ENCODE measurements around the gene PLA2G12B.
"Not testable (repeated sequence)": the region's sequence is repeated elsewhere in the genome, so short reads cannot be mapped to it uniquely, and the experiment has no call there.

PLA2G12B gene

DNA sequence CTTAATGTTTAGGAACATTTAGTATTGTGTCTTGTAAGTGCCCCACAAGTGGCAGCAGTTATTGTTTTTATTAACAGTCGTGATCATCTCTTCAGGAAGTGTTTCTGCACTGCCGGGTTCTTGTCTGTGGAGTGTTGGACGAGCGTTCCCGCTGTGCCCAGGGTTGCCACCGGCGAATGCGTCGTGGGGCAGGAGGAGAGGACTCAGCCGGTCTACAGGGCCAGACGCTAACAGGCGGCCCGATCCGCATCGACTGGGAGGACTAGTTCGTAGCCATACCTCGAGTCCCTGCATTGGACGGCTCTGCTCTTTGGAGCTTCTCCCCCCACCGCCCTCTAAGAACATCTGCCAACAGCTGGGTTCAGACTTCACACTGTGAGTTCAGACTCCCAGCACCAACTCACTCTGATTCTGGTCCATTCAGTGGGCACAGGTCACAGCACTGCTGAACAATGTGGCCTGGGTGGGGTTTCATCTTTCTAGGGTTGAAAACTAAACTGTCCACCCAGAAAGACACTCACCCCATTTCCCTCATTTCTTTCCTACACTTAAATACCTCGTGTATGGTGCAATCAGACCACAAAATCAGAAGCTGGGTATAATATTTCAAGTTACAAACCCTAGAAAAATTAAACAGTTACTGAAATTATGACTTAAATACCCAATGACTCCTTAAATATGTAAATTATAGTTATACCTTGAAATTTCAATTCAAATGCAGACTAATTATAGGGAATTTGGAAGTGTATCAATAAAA lies 22.2 kb downstream of the PLA2G12B start:
- no peak for DNase-seq

DNA sequence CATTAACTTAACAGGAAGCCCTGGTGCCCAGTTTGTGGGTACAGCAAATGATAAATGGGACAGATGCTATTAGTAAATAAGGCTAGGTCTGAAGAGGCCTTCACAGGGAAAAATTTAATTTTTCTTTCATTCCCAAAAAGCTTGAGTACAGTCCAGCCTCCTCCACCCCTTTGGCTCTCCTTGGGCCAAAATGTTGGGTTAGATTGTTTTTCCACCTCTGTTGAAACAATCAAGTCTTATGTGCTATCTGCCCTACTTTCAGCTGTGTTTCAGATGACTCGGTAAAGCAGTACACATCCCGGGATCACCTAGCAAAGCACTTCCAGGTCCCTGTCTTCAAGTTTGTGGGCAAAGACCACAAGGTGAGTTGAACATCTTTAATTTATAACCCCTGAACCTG lies 24.3 kb downstream of the PLA2G12B start:
- DNase-seq: no peak

DNA sequence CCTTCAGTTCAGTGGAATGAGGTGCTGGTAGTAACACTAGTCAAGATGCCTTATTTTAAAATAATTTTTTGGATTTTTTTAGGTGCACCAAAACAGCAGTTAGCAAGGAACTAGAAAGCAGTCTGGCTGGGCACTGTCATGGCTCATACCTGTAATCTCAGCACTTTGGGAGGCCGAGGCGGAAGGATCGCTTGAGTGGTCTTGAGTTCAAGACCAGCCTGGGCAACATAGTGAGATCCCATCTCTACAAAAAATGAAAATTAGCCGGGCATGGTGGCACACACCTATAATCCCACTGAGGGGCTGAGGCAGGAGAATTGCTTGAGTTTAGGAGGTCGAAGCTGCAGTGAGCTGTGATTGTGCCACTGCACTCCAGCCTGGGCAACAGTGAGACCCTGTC lies 25.8 kb downstream of the PLA2G12B start:
- no peak for DNase-seq

DNA sequence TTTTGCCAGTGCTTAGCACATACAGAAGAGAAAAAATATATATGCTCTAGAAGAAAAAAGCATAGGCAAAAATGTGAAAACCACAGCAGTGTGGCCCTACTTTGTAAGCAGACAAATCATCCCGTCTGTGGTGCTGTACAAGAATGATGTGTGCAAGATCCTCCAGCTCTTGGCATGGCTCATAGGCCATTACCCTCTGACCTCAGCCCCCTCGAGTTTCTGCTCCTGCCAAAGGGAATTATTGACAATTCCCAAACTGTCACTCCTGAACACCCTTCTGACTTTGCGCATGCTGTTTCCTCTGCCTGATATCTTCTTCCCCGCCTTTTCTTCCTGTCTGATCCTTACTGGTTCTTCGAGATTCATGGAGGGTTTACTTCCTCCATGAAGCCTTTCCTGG lies 27.1 kb downstream of the PLA2G12B start:
- no peak for DNase-seq

- no peak for DNase-seq
Measured at GRCh38 chr10:72925951-72926465, 28.6 kb downstream of the PLA2G12B start.

GRCh38 chr10:72924351-72924750 lies 30.3 kb downstream of the PLA2G12B start:
- DNase-seq: no peak

DNA sequence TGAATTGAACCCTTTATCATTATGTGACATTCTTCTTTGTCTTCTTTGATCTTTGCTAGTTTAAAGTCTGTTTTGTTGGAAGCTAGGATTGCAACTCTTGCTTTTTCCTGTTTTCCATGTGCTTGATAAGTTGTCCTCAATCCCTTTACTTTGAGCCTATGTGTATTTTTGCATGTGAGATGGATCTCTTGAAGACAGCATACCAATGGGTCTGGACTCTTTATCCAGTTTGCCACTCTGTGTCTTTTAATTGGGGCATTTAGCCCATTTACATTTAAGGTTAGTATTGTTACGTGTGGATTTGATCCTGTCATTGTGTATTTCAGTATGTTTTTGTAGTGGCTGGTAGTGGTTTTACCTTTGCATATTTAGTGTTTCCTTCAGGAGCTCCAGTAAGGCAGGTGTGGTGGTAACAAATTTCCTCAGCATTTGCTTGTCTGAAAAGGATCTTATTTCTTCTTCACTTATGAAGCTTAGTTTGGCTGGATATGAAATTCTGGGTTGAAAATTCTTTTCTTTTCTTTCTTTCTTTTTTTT lies 33.4 kb downstream of the PLA2G12B start:
- not testable (repeated sequence) for DNase-seq

DNA sequence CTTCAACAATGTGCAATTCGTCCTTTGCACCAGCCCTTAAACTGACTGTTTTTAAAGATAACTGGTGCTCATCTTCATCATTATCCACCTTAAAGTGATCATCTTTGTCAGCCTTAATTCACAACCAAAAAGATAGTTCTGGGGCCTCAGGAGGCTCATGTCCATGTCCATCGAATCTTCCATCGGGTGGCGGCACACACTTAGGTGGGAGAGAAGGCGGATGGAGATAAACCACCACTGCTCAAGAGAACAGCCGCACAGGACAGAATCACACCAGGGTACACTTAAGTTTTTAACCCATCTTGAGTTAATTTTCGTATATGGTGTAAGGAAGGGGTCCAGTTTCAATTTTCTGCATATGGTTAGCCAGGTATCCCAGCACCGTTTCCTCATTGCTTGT lies 36.3 kb downstream of the PLA2G12B start:
- no peak for DNase-seq

GRCh38 chr10:72917803-72918332 lies 36.7 kb downstream of the PLA2G12B start:
- DNase-seq: not testable (repeated sequence)

- DNase-seq: not testable (repeated sequence)
Measured at GRCh38 chr10:72917201-72917600, 37.4 kb downstream of the PLA2G12B start.

- no peak for DNase-seq
Measured at GRCh38 chr10:72913287-72913686, 41.3 kb downstream of the PLA2G12B start.

GRCh38 chr10:72912736-72913135 lies 41.9 kb downstream of the PLA2G12B start:
- DNase-seq: no peak

DNA sequence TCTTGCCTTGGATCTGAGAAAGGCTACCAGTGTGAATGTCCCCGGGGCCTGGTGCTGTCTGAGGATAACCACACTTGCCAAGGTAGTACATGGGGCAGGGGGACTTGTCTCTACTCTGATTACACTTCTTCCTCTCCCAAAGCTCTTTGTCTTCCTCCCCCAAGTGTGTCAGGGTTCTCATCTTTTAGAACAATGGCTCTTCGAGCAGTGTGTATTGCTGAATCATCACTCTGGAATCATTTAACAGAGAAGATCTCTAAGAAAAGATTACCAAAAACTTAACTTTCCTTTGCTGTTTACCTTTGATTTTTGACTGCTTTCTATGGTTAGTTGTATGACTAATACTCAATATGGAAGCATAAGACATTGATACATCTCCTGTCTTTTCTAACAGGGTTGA lies 42.8 kb downstream of the PLA2G12B start:
- DNase-seq: no peak

DNA sequence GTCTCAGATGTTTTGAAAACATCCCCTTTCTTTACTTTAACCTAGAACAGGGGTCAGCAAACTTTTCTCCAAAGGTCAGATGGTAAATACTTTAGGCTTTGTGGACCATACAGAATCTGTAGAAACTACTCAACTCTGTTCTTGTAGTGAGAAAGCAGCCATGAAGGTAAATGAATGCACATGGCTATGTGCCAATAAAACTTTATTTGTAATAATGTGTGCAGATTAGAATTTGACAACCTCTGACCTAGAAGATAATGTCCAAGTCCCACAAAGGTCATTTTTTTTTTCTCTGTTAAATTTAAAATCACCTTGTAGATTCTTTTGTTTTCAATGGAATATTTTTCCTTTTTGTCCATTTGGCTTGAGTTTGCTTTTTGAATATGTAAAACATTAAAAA lies 43.9 kb downstream of the PLA2G12B start:
- no peak for DNase-seq

DNA sequence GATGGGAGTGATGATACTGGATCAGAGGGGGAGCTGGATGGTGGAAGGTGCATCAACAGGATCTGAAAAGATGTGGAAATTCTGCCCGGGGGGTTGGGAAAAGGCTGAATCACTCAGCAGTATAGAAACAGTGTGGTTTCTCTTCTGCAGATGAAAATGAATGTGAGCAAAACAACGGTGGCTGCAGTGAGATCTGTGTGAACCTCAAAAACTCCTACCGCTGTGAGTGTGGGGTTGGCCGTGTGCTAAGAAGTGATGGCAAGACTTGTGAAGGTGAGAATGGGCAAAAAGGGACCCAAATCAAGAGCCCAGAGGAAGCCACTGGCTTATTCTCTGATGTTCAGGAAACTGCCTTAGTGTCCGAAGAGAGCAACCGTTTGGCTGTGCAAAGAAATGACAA lies 48.2 kb downstream of the PLA2G12B start:
- DNase-seq: no peak

- no peak for DNase-seq
Measured at GRCh38 chr10:72904806-72905205, 49.8 kb downstream of the PLA2G12B start.

DNA sequence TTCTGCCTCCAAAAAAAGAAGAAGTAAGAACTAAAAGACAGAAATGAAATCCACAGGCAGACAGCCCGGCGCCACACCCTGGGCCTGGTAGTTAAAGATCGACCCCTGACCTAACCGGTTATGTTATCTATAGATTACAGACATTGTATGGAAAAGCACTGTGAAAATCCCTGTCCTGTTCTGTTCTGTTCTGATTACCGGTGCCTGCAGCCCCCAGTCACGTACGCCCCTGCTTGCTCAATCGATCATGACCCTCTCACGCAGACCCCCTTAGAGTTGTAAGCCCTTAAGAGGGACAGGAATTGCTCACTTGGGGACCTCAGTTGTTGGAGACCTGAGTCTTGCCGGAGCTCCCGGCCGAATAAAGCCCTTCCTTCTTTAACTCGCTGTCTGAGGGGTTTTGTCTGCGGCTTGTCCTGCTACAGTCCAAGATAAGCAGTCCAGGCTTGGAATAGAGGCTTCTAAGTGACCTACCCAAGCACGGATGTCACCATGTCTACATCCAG lies 50.6 kb downstream of the PLA2G12B start:
- DNase-seq: not testable (repeated sequence)

- no peak for DNase-seq
Measured at GRCh38 chr10:72899545-72899944, 55.1 kb downstream of the PLA2G12B start.

GRCh38 chr10:72898616-72899015 lies 56.0 kb downstream of the PLA2G12B start:
- no peak for DNase-seq

- no peak for DNase-seq
Measured at GRCh38 chr10:72895236-72895850, 59.3 kb downstream of the PLA2G12B start.

- DNase-seq: no peak
Measured at GRCh38 chr10:72893136-72893798, 61.3 kb downstream of the PLA2G12B start, which contains the start of gene OIT3. TSS of gene OIT3 (plus strand) at chr10:72893739. CDS start at chr10:72893799, 60 bp downstream.

DNA sequence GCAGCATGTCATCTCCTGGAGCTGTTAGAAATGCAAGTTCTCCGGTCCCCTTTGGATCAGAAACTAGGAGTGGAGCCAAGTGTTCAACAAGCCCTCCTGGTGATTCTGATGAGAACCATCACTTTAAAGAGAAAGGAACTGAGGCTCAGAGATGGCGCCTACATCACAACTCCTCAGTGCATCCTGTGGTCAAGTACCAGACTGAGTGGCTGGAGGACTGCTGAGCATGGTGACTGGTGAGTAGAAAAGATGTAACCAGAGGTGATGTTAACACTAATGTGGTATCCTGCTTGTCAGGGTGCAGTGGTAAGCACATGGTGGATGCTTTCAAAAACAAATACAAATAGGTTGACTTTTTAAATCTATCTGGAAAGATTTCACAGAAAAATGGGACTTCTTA lies 64.5 kb downstream of the PLA2G12B start:
- no peak for DNase-seq

DNA sequence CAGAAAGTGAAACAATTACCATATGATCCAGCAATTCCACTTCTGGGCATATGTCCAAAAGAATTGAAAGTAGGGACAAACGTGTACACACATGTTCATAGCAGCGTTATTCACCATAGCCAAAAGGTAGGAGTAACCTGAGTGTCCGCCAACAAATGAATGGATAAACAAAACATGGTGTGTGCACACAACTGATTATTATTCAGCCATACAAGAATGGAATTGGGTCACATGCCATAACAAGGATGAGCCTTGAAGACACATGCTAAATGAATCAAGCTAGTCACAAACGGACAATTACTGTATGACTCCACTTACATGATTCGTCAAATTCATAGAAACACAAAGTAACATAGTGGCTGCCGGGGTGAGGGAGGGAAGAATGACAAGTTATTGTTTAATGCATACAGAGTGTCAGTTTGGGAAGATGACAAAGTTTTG lies 65.2 kb downstream of the PLA2G12B start:
- peak; percentile 36 for DNase-seq
